ENCODE measurements around the gene KCNIP2. TPM values are rescaled to one million over a fixed set of nuclear protein-coding genes. Genes with fewer than 3 reads are reported as not detected.

KCNIP2 gene
- polyA plus RNA-seq, 1 donor from 2014 or later = 14.5 TPM

GRCh38 chr10:101867931-101868330, 24.3 kb upstream of the KCNIP2 start:
- Mint-ChIP-seq H3K4me1 (peaks cover 4 to 17% (median 11%) of the 10 kb centered on the region in 3 donors), H3K27ac (no peak overlapping the region), H3K9me3 (peaks cover 0 to 4% (median 2%) of the 10 kb centered on the region in 3 donors), H3K36me3 (peaks cover 4% of the 10 kb centered on the region), H3K4me3 (no peak overlapping the region), H3K27me3 (no peaks in the 10 kb centered on the region)

GRCh38 chr10:101859530-101859929, 15.9 kb upstream of the KCNIP2 start:
- peaks cover 0 to 11% (median 6%) of the 10 kb centered on the region in 3 donors for H3K9me3 Mint-ChIP-seq
- peaks cover 37 to 51% (median 38%) of the 10 kb centered on the region in 3 donors for H3K4me1 Mint-ChIP-seq
- H3K27me3 Mint-ChIP-seq = no peaks in the 10 kb centered on the region
- H3K4me3 Mint-ChIP-seq = peak overlapping the region; percentile 59 to 93 (median 60)
- peak overlapping the region; percentile 51 to 91 (median 70) for H3K27ac Mint-ChIP-seq
- H3K36me3 Mint-ChIP-seq = peaks cover 10% of the 10 kb centered on the region

GRCh38 chr10:101858723-101859500, 15.3 kb upstream of the KCNIP2 start:
- Mint-ChIP-seq H3K4me1 (peaks cover 35 to 45% (median 36%) of the 10 kb centered on the region in 3 donors), H3K36me3 (peaks cover 10% of the 10 kb centered on the region), H3K4me3 (peak overlapping the region; percentile 59 to 93 (median 66)), H3K27me3 (no peaks in the 10 kb centered on the region), H3K27ac (peak overlapping the region; percentile 51 to 91 (median 70)), H3K9me3 (peaks cover 0 to 11% (median 6%) of the 10 kb centered on the region in 3 donors)

- Mint-ChIP-seq H3K27me3 (no peaks in the 10 kb centered on the region), H3K36me3 (peaks cover 10% of the 10 kb centered on the region), H3K4me1 (peaks cover 34 to 38% (median 34%) of the 10 kb centered on the region in 3 donors), H3K9me3 (peaks cover 0 to 11% (median 6%) of the 10 kb centered on the region in 3 donors), H3K27ac (peak overlapping the region in 2 of 3 donors; percentile 13 to 91), H3K4me3 (peak overlapping the region in 1 of 4 donors; percentile 70)
These were observed 14.3 kb upstream of the KCNIP2 start for GRCh38 chr10:101857802-101858476.

- no peak overlapping the region for H3K4me3 Mint-ChIP-seq
These were observed 13.0 kb upstream of the KCNIP2 start for GRCh38 chr10:101856626-101857025.

GRCh38 chr10:101851411-101852116, 8.0 kb upstream of the KCNIP2 start:
- Mint-ChIP-seq H3K36me3 (peaks cover 9% of the 10 kb centered on the region), H3K4me3 (no peak overlapping the region), H3K4me1 (peaks cover 9 to 12% (median 10%) of the 10 kb centered on the region in 3 donors), H3K27ac (peak overlapping the region in 1 of 3 donors; percentile 63), H3K27me3 (no peaks in the 10 kb centered on the region), H3K9me3 (no peaks in the 10 kb centered on the region)

More at GRCh38 chr10:101856626-101857025, 13.0 kb upstream of the KCNIP2 start:
- Mint-ChIP-seq H3K36me3 (peaks cover 14% of the 10 kb centered on the region), H3K9me3 (peaks cover 0 to 11% (median 6%) of the 10 kb centered on the region in 3 donors), H3K27me3 (no peaks in the 10 kb centered on the region), H3K27ac (no peak overlapping the region), H3K4me1 (peaks cover 34 to 38% (median 34%) of the 10 kb centered on the region in 3 donors)

GRCh38 chr10:101850749-101851148, 7.1 kb upstream of the KCNIP2 start:
- no peak overlapping the region for H3K4me3 Mint-ChIP-seq
- no peak overlapping the region for H3K27ac Mint-ChIP-seq
- H3K9me3 Mint-ChIP-seq = no peaks in the 10 kb centered on the region
- peaks cover 9 to 11% (median 10%) of the 10 kb centered on the region in 3 donors for H3K4me1 Mint-ChIP-seq
- no peaks in the 10 kb centered on the region for H3K27me3 Mint-ChIP-seq
- peaks cover 9% of the 10 kb centered on the region for H3K36me3 Mint-ChIP-seq

GRCh38 chr10:101848894-101849351, 5.3 kb upstream of the KCNIP2 start:
- H3K9me3 Mint-ChIP-seq = no peaks in the 10 kb centered on the region

GRCh38 chr10:101848408-101848807, 4.8 kb upstream of the KCNIP2 start:
- H3K9me3 Mint-ChIP-seq = no peaks in the 10 kb centered on the region
- peak overlapping the region in 1 of 3 donors; percentile 18 for H3K27ac Mint-ChIP-seq
- peaks cover 9% of the 10 kb centered on the region for H3K36me3 Mint-ChIP-seq
- peaks cover 16 to 18% (median 17%) of the 10 kb centered on the region in 3 donors for H3K4me1 Mint-ChIP-seq
- no peaks in the 10 kb centered on the region for H3K27me3 Mint-ChIP-seq
- H3K4me3 Mint-ChIP-seq = no peak overlapping the region

More at GRCh38 chr10:101848894-101849351, 5.3 kb upstream of the KCNIP2 start:
- peaks cover 16 to 19% (median 18%) of the 10 kb centered on the region in 3 donors for H3K4me1 Mint-ChIP-seq
- peak overlapping the region in 1 of 4 donors; percentile 38 for H3K4me3 Mint-ChIP-seq
- peaks cover 9% of the 10 kb centered on the region for H3K36me3 Mint-ChIP-seq
- H3K27me3 Mint-ChIP-seq = no peaks in the 10 kb centered on the region
- H3K27ac Mint-ChIP-seq = peak overlapping the region; percentile 46 to 68 (median 53)

- Mint-ChIP-seq H3K36me3 (peaks cover 5% of the 10 kb centered on the region), H3K4me3 (peak overlapping the region in 1 of 4 donors; percentile 19), H3K27me3 (peaks cover 3% of the 10 kb centered on the region), H3K9me3 (no peaks in the 10 kb centered on the region), H3K4me1 (peaks cover 26 to 36% (median 28%) of the 10 kb centered on the region in 3 donors), H3K27ac (no peak overlapping the region)
These were observed 2.3 kb upstream of the KCNIP2 start for GRCh38 chr10:101845893-101846292.

- Mint-ChIP-seq H3K9me3 (no peaks in the 10 kb centered on the region), H3K4me3 (peak overlapping the region; percentile 68 to 97 (median 91)), H3K27ac (peak overlapping the region; percentile 27 to 71 (median 31)), H3K36me3 (no peaks in the 10 kb centered on the region), H3K27me3 (peaks cover 3% of the 10 kb centered on the region), H3K4me1 (peaks cover 24 to 45% (median 37%) of the 10 kb centered on the region in 3 donors)
These were observed 1.8 kb downstream of the KCNIP2 start for GRCh38 chr10:101841826-101842225.

GRCh38 chr10:101840741-101841453, 2.7 kb downstream of the KCNIP2 start:
- peaks cover 26 to 47% (median 38%) of the 10 kb centered on the region in 3 donors for H3K4me1 Mint-ChIP-seq
- H3K9me3 Mint-ChIP-seq = no peaks in the 10 kb centered on the region
- H3K36me3 Mint-ChIP-seq = no peaks in the 10 kb centered on the region

GRCh38 chr10:101840102-101840684, 3.4 kb downstream of the KCNIP2 start:
- H3K4me1 Mint-ChIP-seq = peaks cover 29 to 50% (median 40%) of the 10 kb centered on the region in 3 donors
- H3K27ac Mint-ChIP-seq = peak overlapping the region in 2 of 3 donors; percentile 27 to 84
- H3K36me3 Mint-ChIP-seq = no peaks in the 10 kb centered on the region
- H3K4me3 Mint-ChIP-seq = peak overlapping the region; percentile 68 to 97 (median 91)
- no peaks in the 10 kb centered on the region for H3K9me3 Mint-ChIP-seq
- peaks cover 3% of the 10 kb centered on the region for H3K27me3 Mint-ChIP-seq

More at GRCh38 chr10:101840741-101841453, 2.7 kb downstream of the KCNIP2 start:
- peak overlapping the region; percentile 27 to 84 (median 55) for H3K27ac Mint-ChIP-seq
- H3K27me3 Mint-ChIP-seq = peaks cover 3% of the 10 kb centered on the region
- H3K4me3 Mint-ChIP-seq = peak overlapping the region; percentile 68 to 97 (median 91)
